ENCODE measurements around the gene DFFA. TPM values are rescaled to one million over a fixed set of nuclear protein-coding genes. Genes with fewer than 3 reads are reported as not detected.
A peak's percentile ranks its signal among the peaks of the same experiment; 100 is the strongest.

The DFFA gene
- polyA plus RNA-seq, 2 of the 4 experiments (the other 2 are of a cell fraction) = 28.5 to 31.7 TPM

DNA sequence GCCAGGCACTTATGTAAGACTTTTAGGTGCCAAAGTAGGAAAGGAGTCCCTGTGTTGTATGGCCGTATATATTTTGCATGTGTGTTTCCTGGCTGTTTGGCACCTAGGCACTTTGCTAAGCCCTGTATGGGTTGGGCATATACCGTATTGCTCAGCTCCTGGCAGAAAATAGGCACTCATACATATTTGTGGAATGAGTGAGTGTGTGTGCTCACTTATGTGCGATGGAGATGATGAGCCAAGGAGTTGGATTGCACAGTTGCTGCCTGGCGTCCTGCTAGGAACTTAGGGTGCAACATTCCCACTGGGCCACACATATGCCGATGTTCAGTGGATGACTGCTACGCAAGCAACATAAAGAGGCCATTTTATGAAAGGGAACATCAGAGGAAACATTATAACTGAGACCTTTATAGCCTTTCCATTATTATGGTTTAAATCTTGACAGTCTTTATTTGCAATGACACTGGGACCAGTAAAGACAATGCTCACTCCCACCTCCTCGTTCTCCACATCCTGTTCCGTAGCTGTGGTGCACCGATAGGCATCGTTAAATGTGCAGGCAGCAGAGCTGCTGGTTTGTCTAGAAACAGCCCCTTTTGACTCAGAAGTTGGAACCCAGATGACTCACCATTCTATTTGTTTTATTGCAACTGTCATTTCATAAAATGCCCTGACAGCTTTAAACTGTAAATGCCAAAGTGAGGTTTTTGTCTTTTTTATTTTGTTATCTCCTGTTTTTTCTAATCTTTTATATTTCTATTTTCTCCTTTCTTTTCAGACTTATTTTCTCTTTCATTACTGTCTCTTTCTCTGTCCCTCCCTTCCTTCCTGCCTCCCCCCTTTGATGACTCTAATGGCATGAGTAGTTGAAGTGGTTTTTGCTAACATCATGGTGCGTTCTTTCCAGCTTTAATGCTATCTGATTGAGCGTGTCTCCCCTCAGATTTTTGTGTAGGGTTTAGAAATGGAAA, 38.5 kb upstream of the DFFA start:
- Histone ChIP-seq H3K9me3 (no peaks in the 10 kb centered on the region), H3K4me2 (peak overlapping the region; percentile 83), H3K4me3 (no peak overlapping the region), H3K4me1 (peaks cover 40% of the 10 kb centered on the region), H3K27ac (peak overlapping the region in 1 of 2 experiments; percentile 58; a peak in 3 of 6 replicates)
- ChIA-PET POLR2A (no interaction called here), CTCF (interaction anchor here (0.5 to 1.6 kb wide), 7 partner anchors 53 to 485 kb away, joined by 3 to 4 read pairs (median 3); no protein-coding TSS in a partner anchor)
- TF ChIP-seq, protein P1, sequence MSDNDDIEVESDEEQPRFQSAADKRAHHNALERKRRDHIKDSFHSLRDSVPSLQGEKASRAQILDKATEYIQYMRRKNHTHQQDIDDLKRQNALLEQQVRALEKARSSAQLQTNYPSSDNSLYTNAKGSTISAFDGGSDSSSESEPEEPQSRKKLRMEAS (IDR thresholded peaks at IDR 0.05) = 0 out of 2 replicates have a peak, but pooled peaks have one; percentile 22
- TF ChIP-seq FOSL2 (IDR thresholded peaks at IDR 0.05) (peak; percentile 46; the same call in 1 of the 2 replicates), FOSL2 (CRISPR knock-in tag; IDR thresholded peaks at IDR 0.05) (peak; percentile 81), SMC3 (IDR thresholded peaks at IDR 0.05) (no peak), NPAS2 (CRISPR knock-in tag; IDR thresholded peaks at IDR 0.05; ENCODE audit: borderline replicate concordance) (no peak), CEBPB (IDR thresholded peaks at IDR 0.05) (0 out of 4 replicates have a peak, but pooled peaks of 1 of the 2 experiments have one; percentile 16), EHF (CRISPR knock-in tag; IDR thresholded peaks at IDR 0.05) (no peak), ZSCAN20 (CRISPR knock-in tag; IDR thresholded peaks at IDR 0.05) (no peak), BHLHE40 (IDR thresholded peaks at IDR 0.05; ENCODE audit: low read depth, low read length) (no peak), HDAC2 (IDR thresholded peaks at IDR 0.05) (no peak)
- TF ChIP-seq, protein P2, sequence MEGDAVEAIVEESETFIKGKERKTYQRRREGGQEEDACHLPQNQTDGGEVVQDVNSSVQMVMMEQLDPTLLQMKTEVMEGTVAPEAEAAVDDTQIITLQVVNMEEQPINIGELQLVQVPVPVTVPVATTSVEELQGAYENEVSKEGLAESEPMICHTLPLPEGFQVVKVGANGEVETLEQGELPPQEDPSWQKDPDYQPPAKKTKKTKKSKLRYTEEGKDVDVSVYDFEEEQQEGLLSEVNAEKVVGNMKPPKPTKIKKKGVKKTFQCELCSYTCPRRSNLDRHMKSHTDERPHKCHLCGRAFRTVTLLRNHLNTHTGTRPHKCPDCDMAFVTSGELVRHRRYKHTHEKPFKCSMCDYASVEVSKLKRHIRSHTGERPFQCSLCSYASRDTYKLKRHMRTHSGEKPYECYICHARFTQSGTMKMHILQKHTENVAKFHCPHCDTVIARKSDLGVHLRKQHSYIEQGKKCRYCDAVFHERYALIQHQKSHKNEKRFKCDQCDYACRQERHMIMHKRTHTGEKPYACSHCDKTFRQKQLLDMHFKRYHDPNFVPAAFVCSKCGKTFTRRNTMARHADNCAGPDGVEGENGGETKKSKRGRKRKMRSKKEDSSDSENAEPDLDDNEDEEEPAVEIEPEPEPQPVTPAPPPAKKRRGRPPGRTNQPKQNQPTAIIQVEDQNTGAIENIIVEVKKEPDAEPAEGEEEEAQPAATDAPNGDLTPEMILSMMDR (IDR thresholded peaks at IDR 0.05) = no peak
- DNase-seq (ENCODE audit: low read depth in 1 of 2, low spot score in 1 of 2) (peak; percentile 32 to 50), FAIRE-seq (no peak), ATAC-seq (peak; percentile 73 to 81)
- WGBS (ENCODE audit: missing lambda C conversion rate) = 14% methylated on average over 12 of the region's 12 CpGs

DNA sequence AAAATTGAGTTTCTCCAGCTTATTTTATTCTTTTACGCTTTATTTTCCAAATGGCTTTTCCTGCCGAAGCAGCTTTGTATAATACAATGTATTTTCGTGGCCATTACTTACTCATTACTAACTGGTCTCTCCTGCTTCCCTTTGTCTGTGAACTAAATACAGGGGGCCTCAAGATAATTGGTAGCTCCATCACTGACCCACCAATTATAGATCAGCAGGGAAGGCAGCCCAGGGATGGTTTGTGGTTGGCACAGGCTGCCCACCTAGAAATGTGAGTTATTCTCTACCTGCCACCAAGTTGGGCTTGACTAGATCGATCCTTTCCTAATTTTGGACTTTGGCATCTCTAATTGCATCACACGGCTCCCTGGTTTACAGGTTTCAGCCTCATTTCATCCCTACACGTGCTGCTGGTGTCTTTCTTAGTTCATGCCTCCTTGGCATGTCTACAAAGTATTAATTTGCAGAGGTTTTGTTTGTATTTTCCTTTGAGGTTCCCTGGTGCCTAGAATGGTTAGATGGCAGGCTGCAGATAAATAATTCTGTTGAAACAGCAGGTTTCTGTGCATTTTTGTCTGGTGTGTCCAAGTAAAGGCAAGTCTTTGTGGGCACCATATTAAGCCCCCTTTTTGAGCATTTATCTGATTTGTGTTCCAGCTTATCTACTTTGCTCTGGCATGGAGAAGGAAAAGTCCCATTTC, 37.6 kb upstream of the DFFA start:
- Histone ChIP-seq H3K4me1 (peaks cover 40% of the 10 kb centered on the region), H3K4me2 (peak overlapping the region; percentile 83), H3K4me3 (no peak overlapping the region), H3K27ac (peak overlapping the region in 1 of 2 experiments; percentile 51; a peak in 3 of 6 replicates), H3K9me3 (no peaks in the 10 kb centered on the region)
- no peak for ATAC-seq
- WGBS (ENCODE audit: missing lambda C conversion rate) = 63% methylated on average over 6 of the region's 6 CpGs
- no peak for FAIRE-seq
- CTCF ChIA-PET = interaction anchor here (1.0 to 1.5 kb wide), 3 partner anchors 54 to 357 kb away, joined by 3 to 4 read pairs (median 4); no protein-coding TSS in a partner anchor
- POLR2A ChIA-PET = no interaction called here
- DNase-seq (ENCODE audit: low read depth in 1 of 2, low spot score in 1 of 2) = no peak
- TF ChIP-seq, protein P3, sequence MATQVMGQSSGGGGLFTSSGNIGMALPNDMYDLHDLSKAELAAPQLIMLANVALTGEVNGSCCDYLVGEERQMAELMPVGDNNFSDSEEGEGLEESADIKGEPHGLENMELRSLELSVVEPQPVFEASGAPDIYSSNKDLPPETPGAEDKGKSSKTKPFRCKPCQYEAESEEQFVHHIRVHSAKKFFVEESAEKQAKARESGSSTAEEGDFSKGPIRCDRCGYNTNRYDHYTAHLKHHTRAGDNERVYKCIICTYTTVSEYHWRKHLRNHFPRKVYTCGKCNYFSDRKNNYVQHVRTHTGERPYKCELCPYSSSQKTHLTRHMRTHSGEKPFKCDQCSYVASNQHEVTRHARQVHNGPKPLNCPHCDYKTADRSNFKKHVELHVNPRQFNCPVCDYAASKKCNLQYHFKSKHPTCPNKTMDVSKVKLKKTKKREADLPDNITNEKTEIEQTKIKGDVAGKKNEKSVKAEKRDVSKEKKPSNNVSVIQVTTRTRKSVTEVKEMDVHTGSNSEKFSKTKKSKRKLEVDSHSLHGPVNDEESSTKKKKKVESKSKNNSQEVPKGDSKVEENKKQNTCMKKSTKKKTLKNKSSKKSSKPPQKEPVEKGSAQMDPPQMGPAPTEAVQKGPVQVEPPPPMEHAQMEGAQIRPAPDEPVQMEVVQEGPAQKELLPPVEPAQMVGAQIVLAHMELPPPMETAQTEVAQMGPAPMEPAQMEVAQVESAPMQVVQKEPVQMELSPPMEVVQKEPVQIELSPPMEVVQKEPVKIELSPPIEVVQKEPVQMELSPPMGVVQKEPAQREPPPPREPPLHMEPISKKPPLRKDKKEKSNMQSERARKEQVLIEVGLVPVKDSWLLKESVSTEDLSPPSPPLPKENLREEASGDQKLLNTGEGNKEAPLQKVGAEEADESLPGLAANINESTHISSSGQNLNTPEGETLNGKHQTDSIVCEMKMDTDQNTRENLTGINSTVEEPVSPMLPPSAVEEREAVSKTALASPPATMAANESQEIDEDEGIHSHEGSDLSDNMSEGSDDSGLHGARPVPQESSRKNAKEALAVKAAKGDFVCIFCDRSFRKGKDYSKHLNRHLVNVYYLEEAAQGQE (IDR thresholded peaks at IDR 0.05) = no peak
- no peak for TF ChIP-seq POLR2A (IDR thresholded peaks at IDR 0.05; ENCODE audit: low read length)
- TF ChIP-seq, protein P4, sequence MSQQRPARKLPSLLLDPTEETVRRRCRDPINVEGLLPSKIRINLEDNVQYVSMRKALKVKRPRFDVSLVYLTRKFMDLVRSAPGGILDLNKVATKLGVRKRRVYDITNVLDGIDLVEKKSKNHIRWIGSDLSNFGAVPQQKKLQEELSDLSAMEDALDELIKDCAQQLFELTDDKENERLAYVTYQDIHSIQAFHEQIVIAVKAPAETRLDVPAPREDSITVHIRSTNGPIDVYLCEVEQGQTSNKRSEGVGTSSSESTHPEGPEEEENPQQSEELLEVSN (IDR thresholded peaks at IDR 0.05; ENCODE audit: borderline replicate concordance, low read depth) = no peak
- TF ChIP-seq, protein P5, sequence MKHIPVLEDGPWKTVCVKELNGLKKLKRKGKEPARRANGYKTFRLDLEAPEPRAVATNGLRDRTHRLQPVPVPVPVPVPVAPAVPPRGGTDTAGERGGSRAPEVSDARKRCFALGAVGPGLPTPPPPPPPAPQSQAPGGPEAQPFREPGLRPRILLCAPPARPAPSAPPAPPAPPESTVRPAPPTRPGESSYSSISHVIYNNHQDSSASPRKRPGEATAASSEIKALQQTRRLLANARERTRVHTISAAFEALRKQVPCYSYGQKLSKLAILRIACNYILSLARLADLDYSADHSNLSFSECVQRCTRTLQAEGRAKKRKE (CRISPR knock-in tag; IDR thresholded peaks at IDR 0.05; ENCODE audit: low read depth) = no peak
- no peak for TF ChIP-seq HOXB13 (CRISPR knock-in tag; IDR thresholded peaks at IDR 0.05; ENCODE audit: low read depth)
- no peak for TF ChIP-seq SMC3 (IDR thresholded peaks at IDR 0.05)
- TF ChIP-seq HOXB5 (CRISPR knock-in tag; IDR thresholded peaks at IDR 0.05) = no peak
- no peak for TF ChIP-seq CHD2 (IDR thresholded peaks at IDR 0.05; ENCODE audit: low read length, partially characterized antibody)
- TF ChIP-seq, protein P6, sequence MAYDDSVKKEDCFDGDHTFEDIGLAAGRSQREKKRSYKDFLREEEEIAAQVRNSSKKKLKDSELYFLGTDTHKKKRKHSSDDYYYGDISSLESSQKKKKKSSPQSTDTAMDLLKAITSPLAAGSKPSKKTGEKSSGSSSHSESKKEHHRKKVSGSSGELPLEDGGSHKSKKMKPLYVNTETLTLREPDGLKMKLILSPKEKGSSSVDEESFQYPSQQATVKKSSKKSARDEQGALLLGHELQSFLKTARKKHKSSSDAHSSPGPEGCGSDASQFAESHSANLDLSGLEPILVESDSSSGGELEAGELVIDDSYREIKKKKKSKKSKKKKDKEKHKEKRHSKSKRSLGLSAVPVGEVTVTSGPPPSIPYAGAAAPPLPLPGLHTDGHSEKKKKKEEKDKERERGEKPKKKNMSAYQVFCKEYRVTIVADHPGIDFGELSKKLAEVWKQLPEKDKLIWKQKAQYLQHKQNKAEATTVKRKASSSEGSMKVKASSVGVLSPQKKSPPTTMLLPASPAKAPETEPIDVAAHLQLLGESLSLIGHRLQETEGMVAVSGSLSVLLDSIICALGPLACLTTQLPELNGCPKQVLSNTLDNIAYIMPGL (CRISPR knock-in tag; IDR thresholded peaks at IDR 0.05; ENCODE audit: borderline replicate concordance) = no peak
- TF ChIP-seq RARB (CRISPR knock-in tag; IDR thresholded peaks at IDR 0.05) = no peak
- TF ChIP-seq ZC3H11A (IDR thresholded peaks at IDR 0.05) = no peak
- TF ChIP-seq MAZ (IDR thresholded peaks at IDR 0.05; ENCODE audit: borderline replicate concordance, low read depth, low read length) = no peak
- no peak for TF ChIP-seq JUN (IDR thresholded peaks at IDR 0.05)
- TF ChIP-seq, protein P7, sequence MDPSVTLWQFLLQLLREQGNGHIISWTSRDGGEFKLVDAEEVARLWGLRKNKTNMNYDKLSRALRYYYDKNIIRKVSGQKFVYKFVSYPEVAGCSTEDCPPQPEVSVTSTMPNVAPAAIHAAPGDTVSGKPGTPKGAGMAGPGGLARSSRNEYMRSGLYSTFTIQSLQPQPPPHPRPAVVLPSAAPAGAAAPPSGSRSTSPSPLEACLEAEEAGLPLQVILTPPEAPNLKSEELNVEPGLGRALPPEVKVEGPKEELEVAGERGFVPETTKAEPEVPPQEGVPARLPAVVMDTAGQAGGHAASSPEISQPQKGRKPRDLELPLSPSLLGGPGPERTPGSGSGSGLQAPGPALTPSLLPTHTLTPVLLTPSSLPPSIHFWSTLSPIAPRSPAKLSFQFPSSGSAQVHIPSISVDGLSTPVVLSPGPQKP (IDR thresholded peaks at IDR 0.05; ENCODE audit: low read depth, low read length) = no peak

Measured in A549 (cell line).